Stomach (tissue), 9 donors: ENCODE results near the gene FAM89A. TPM values are rescaled to one million over a fixed set of nuclear protein-coding genes. Genes with fewer than 3 reads are reported as not detected.
"Not testable (repeated sequence)": the region's sequence is repeated elsewhere in the genome, so short reads cannot be mapped to it uniquely, and the experiment has no call there.

Source experiments
- DNase-seq, 2 donors: peaks; one replicate each; pipeline versions ENCODE4 v3.0.0 to v3.0.0-alpha.2; 2013 to 2019
- H3K27ac ChIP-seq, 5 donors: fragments of 200-600 bp in 4 of 5; sonication (generic) in 4 of 5; one replicate each; pipeline ENCODE4 v1.5.1; 2013 to 2019; ENCODE audit warnings: mild to moderate bottlenecking in 1 of 5, moderate library complexity in 1 of 5
- H3K27me3 ChIP-seq, 3 donors: fragments of 200-600 bp; sonication (generic); one replicate each; pipeline ENCODE4 v1.5.1; 2017 to 2019; ENCODE audit warnings: mixed run types in 1 of 3
- H3K36me3 ChIP-seq, 4 donors: fragments of 200-600 bp; sonication (generic); 1 replicate in 3 of 4; 2 replicates in 1 of 4; pipeline ENCODE4 v1.5.1; 2016 to 2019
- H3K4me1 ChIP-seq, 4 donors: fragments of 200-600 bp; sonication (generic); one replicate each; pipeline ENCODE4 v1.5.1; 2016 to 2019
- H3K4me3 ChIP-seq, 4 donors: fragments of 200-600 bp; sonication (generic) in 3 of 4; one replicate each; pipeline ENCODE4 v1.5.1; 2016 to 2019; ENCODE audit warnings: mild to moderate bottlenecking in 1 of 4
- H3K9me3 ChIP-seq, 4 donors: fragments of 200-600 bp; sonication (generic); one replicate each; pipeline ENCODE4 v1.5.1; 2016 to 2019
- CTCF ChIP-seq, 7 experiments: fragments of 450-650 bp in 4 of 7; fragments of 200-600 bp in 3 of 7; sonication (generic) in 3 of 7; IDR thresholded peaks; one replicate each; pipeline ENCODE4 v1.5.1; 2016 to 2019; ENCODE audit warnings: antibody characterized with exemption in 7 of 7, control low read depth in 2 of 7, mild to moderate bottlenecking in 1 of 7
- EP300 ChIP-seq: sonication (generic); formaldehyde crosslinking; IDR thresholded peaks from one replicate; pipeline ENCODE4 v1.6.1; 2017; ENCODE audit warnings: antibody characterized with exemption
- POLR2A ChIP-seq, 4 donors: fragments of 450-650 bp; IDR thresholded peaks; one replicate each; pipeline ENCODE4 v1.6.1; 2016; ENCODE audit warnings: antibody characterized with exemption in 4 of 4, control low read depth in 2 of 4, mild to moderate bottlenecking in 1 of 4, moderate library complexity in 1 of 4
- POLR2AphosphoS5 ChIP-seq, 3 donors: sonication (generic); formaldehyde crosslinking; IDR thresholded peaks; one replicate each; pipeline ENCODE4 v1.6.1; 2016; ENCODE audit warnings: antibody characterized with exemption in 3 of 3
- WGBS, 5 donors: extraction: QIAGEN DNeasy Blood & Tissue Kit in 3 of 5; methylation state at CpG; one replicate each; pipeline versions ENCODE4 v1.1.5 to v1.1.7; 2013 to 2018; 5-methylcytosine and 5-hydroxymethylcytosine counted together
- intact Hi-C: fragments of 100-400 bp; cut with DNase I; formaldehyde crosslinking; loops from one replicate; pipeline ENCODE4 v1.15.1; 2023; ENCODE audit warnings: low total_unique reads
- polyA plus RNA-seq, 3 donors: library from polyadenylated mRNA; stranded (reverse); fragments of 200-250 nt; gene quantifications; one replicate each; pipeline ENCODE4 v1.2.3, GENCODE V29; 2013
- total RNA-seq, 5 donors: library from RNA; depleted of rRNA; stranded (reverse); fragments of >200 nt; gene quantifications; one replicate each; pipeline versions ENCODE4 v1.1.0 to v1.2.3, GENCODE V29; 2014 to 2016
- donor health status: healthy with polysubstance abuse.
- donor health status: Bipolar disorder and iron deficiency.
- donor health status: healthy.

The FAM89A gene
- total and polyA plus RNA-seq, 8 donors = 0.89 to 31.9 (median 20.0) TPM

GRCh38 chr1:231046730-231047395 lies 6.8 kb upstream of the FAM89A start:
- Histone ChIP-seq H3K9me3 (peaks cover 0 to 11% (median 7%) of the 10 kb centered on the region in 4 donors), H3K4me1 (peaks cover 6 to 12% (median 9%) of the 10 kb centered on the region in 4 donors), H3K36me3 (no peaks in the 10 kb centered on the region), H3K4me3 (no peak overlapping the region), H3K27me3 (no peaks in the 10 kb centered on the region), H3K27ac (no peak overlapping the region)
- intact Hi-C loops = no loop called here
- TF ChIP-seq EP300 (no peak), CTCF (IDR thresholded peaks at IDR 0.05) (no peak), POLR2AphosphoS5 (IDR thresholded peaks at IDR 0.05) (no peak), POLR2A (IDR thresholded peaks at IDR 0.05) (no peak)
- no peak for DNase-seq
- 67 to 83% (median 80%) methylated on average over 2 of the region's 2 CpGs for WGBS, 5 donors

DNA sequence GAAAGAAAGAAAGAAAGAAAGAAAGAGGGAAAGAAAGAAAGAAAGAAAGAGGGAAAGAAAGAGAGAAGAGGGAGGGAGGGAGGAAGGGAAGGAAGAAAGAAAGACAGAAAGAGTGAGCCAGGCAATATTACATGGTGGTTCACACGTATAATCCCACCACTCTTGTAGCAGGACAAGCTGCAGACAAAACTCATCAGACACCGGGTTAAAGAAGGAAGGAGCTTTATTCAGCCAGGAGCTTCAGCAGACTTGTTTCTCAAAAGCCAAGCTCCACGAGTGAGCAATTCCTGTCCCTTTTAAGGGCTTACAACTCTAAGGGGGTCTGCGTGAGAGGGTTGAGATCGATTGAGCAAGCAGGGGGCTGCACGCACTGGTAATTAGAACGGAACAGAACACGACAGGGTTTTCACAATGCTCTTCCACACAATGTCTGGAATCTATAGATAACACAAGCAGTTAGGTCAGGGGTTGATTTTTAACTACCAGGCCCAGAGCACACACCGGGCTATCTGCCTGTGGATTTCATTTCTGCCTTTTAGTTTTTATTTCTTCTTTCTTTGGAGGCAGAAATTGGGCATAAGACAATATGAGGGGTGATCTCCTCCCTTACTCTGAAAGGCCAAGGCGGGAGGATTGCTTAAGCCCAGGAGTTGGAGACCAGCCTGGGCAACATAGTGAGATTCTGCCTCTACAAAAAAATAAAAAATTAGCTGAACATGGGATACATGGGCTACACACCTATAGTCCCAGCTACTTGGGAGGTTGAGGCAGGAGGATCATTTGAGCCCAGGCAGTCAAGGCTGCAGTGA lies 6.1 kb upstream of the FAM89A start:
- intact Hi-C loops, H3K4me3 ChIP-seq, H3K36me3 ChIP-seq, H3K27ac ChIP-seq, DNase-seq, H3K27me3 ChIP-seq: not testable (repeated sequence)
- Histone ChIP-seq H3K9me3 (peaks cover 0 to 11% (median 7%) of the 10 kb centered on the region in 4 donors), H3K4me1 (peaks cover 6 to 16% (median 12%) of the 10 kb centered on the region in 4 donors)
- 83 to 87% (median 84%) methylated on average over 10 of the region's 10 CpGs for WGBS, 5 donors

GRCh38 chr1:231045286-231045685 lies 5.2 kb upstream of the FAM89A start:
- H3K4me1 ChIP-seq = peaks cover 6 to 24% (median 19%) of the 10 kb centered on the region in 4 donors
- intact Hi-C loops = no loop called here
- no peak overlapping the region for H3K4me3 ChIP-seq
- peaks cover 0 to 11% (median 7%) of the 10 kb centered on the region in 4 donors for H3K9me3 ChIP-seq
- no peaks in the 10 kb centered on the region for H3K36me3 ChIP-seq
- no peak overlapping the region for H3K27ac ChIP-seq
- peaks cover 0 to 7% (median 0%) of the 10 kb centered on the region in 3 donors for H3K27me3 ChIP-seq
- TF ChIP-seq POLR2A (IDR thresholded peaks at IDR 0.05) (no peak), CTCF (IDR thresholded peaks at IDR 0.05) (no peak), POLR2AphosphoS5 (IDR thresholded peaks at IDR 0.05) (no peak), EP300 (no peak)
- DNase-seq = no peak

DNA sequence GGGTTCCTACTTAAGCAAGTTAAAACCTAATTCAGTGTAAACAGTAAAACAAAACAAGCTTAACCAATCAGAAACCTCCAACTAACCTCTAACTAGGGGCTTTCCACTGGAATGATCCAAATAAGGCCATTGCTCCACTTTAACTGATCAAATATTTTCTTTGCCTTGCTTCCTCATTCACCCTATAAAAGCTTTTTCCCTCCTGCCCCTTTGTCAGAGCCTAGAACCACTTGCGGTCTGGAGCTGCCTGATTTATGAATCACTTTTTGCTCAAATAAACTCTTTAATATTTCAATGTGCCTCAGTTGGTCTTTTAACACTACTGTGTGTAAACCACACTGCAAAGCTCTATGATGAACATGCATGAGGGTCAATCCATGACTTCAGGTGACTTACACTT lies 4.5 kb upstream of the FAM89A start:
- Histone ChIP-seq H3K4me1 (peaks cover 6 to 27% (median 20%) of the 10 kb centered on the region in 4 donors), H3K9me3 (peaks cover 0 to 11% (median 7%) of the 10 kb centered on the region in 4 donors), H3K27me3 (peaks cover 0 to 10% (median 0%) of the 10 kb centered on the region in 3 donors), H3K4me3 (no peak overlapping the region), H3K27ac (no peak overlapping the region), H3K36me3 (no peaks in the 10 kb centered on the region)
- no peak for TF ChIP-seq CTCF (IDR thresholded peaks at IDR 0.05)
- no peak for TF ChIP-seq POLR2AphosphoS5 (IDR thresholded peaks at IDR 0.05)
- no peak for TF ChIP-seq POLR2A (IDR thresholded peaks at IDR 0.05)
- no peak for TF ChIP-seq EP300
- DNase-seq = no peak
- 86 to 100% (median 98%) methylated on average over 1 of the region's 1 CpG for WGBS, 5 donors
- intact Hi-C loops = no loop called here
